CD4-positive, alpha-beta T cell treated with Interferon gamma for 1 hour (primary cell): Measurements from ENCODE around the gene KRTAP10-9.
"Not testable (repeated sequence)": the region's sequence is repeated elsewhere in the genome, so short reads cannot be mapped to it uniquely, and the experiment has no call there.

ENCODE experiments used
- DNase-seq: peaks from one replicate; pipeline ENCODE4 v3.0.0-alpha.2; 2020

Gene KRTAP10-9, protein sequence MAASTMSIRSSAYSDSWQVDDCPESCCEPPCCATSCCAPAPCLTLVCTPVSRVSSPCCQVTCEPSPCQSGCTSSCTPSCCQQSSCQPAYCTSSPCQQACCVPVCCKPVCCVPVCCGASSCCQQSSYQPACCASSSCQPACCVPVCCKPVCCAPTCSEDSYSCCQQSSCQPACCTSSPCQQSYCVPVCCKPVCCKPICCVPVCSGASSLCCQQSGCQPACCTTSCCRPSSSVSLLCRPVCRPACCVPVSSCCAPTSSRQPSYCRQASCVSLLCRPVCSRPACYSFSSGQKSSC

DNA sequence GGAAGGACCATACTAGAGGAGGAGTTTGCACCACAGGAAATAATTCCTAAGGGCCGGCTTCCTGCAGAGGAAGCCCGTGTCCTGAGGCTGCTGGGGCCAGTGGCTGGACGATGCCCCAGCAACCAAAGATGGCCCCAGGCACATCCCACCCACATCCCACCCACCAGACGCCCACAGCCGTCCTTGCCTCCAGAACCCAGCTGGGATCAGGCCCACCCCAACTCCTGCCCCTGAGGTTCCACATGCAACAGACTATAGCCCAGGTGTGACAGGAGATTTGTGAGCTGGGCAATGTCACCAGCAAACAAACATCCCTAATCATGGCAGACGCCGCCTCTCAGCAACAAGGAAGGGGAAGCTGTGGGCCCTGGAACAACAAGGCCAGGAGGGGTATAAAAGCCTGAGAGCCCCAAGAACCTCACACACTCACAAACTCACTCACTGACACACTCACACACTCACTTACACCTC lies at the start of gene KRTAP10-9:
Gene KRTAP10-9, plus strand, starts transcription at position 421 of the 471 bp plus-strand sequence. CDS start 79 bp downstream, outside the sequence.
- DNase-seq, result no peak

GRCh38 chr21:44578371-44579055 lies 48.4 kb upstream of the KRTAP10-9 start:
- DNase-seq, result no peak

DNA sequence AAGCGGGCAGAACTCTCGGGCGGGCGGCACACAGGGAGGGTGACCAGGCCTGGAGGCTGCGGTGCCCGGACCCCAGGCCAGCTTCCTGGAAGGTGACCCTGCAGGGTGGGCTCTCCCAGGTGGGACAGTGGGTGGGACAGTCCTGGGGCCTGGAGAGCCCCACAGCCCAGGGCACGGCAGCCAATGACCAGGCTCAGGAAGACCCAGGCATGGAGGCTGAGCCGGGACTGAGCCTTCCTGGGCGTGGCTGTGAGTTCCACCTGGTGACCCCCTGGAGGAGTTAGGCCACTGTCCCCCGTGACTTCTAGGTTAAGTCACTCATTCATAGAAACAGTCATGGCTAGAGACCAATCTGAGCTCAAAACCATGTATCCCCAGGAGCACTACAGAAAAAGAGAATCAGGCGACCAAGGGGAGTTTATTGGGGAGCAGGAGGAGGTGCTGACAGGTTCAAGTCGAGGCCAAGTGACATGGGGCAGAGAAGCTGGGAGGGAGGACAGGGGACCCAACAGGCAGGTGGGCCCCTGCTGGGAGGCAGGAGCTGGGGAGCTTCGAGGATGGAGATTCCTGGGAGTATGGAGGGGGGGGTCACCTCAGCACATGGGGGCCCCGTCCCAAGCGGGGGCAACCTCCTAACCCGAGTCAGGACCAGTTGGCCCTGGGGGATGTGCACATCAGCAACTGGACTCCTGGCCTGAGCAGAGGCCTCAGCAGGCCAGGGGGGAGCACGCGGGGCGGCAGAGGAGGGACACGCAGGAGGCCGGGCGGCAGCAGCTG lies 47.6 kb upstream of the KRTAP10-9 start:
- no peak for DNase-seq

- DNase-seq, result no peak
These were observed 47.1 kb upstream of the KRTAP10-9 start for GRCh38 chr21:44579833-44580144.

- DNase-seq, result not testable (repeated sequence)
These were observed 46.6 kb upstream of the KRTAP10-9 start, which contains the start of gene KRTAP10-5 for GRCh38 chr21:44580231-44580821. TSS of gene KRTAP10-5 (minus strand) at chr21:44580604. CDS start at chr21:44580578, 26 bp downstream.

DNA sequence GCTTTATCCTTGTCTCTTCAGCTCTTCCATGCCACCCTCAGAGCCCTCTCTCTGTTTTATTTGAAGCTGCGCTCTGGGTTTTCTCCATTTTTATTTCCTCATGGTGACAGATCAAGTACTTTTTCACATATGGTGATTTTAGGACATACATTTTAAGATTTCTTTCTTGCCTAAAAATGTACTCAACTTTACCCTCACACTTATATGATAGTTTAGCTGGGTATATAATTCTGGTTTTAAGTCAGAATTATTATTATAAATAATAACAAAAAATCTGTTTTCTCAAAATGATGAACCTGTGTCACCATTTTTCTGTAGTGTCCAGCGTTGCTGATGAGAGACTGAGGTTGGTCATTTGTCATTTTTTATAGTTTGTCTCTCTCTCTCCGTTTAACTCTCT lies 45.7 kb upstream of the KRTAP10-9 start:
- no peak for DNase-seq

DNA sequence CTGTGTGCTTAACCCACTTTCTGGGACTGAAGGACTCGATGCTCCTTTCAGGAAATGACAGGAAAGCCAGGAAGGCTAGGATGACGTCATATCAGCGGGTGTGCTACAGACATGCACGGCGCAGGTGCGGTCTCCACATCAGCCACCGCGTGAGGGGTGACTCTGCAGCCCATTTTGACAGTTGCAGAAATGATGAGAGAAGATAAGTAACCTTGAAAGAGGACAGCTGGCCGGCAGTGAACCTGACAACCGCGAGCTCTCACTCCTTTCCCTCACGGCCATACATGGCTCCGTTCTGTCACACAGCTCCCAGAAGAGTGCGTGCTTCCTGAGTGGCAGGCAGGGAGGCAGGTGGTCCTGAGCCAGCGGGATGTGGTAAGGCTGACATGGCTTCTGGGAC lies 44.8 kb upstream of the KRTAP10-9 start:
- no peak for DNase-seq

DNA sequence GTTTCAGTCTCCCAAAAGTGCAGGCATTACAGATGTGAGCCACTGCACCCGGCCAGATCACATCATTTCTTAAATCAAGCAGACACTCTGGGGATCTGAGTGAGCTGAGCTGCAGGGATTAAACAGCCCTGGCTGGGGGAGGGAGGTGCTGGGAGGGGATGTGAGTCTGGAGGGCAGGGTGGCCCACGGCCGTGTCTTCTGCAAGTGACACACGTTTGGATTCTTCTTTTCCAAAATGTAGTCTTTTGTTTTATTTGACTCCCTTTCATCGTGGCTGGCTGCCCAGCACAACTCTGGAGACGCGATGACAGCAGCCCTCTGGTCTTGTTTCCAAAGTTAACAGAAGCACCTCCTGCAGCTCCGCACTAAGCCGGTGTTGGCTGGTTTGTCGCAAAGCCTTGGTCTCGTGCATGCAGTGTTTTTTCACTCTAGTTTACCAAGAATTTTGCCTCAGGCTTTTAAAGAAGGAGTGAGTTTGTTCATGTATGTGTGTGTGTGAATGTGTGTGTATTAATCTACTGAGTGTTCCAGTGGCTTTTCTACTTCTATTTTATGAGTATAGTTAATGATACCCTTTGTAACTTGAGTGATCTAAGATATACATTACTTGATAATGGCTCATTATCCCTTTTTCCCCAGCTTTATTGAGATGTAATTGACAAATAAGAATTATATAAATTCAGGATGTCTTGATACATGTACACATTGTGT lies 43.6 kb upstream of the KRTAP10-9 start:
- no peak for DNase-seq

DNA sequence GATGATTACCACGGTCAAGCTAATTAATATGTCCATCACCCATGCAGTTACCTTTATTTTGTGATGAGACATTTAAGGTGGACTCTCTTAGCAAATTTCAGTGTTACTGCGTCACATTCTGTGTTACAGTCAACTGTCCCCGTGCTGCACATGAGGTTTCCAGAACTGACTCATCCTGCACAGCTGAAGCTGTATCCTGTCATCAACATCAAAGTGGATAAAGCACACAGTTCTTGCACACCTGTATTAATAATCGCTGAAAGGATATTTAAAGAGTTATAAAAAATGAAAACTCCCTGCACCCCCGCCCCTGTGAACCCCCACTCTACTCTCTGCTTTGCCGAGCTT lies 43.1 kb upstream of the KRTAP10-9 start:
- DNase-seq, result no peak

DNA sequence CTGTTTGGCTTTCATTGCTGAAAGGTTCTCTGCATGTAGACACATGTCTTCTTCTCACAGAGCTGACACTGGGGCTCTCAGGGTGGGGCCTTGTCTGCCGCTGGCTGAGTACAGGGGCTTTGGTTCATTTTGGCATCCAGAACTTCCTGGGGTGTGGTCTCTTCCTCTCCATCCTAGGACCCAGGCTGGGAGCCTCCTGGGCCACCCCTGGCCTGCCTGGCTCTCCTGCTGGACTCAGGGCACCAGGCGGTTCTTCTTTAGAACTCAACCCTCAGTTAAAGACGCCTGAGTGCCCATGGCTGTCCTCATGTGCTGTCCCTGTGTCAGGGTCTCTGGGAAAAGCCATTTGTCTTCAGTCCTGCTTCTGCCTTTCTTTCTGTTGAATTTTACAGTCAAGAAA lies 41.0 kb upstream of the KRTAP10-9 start:
- no peak for DNase-seq

DNA sequence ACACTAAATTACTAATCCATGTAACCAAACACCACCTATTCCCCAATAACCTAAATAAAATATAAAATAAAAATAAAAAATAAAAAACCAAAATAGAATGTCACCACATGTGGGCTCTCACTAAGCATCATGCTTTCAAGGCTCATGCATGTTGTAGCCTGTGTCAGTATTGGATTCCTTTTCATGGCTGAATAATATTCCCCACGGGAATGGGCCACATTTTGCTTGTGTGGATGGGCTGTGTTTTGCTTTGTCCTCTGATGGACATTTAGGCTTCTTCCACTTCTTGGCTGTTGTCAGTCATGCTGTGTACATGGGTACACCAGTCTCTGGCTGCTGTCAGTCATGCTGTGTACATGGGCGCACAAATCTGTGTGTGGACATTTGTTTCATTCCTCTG lies 37.8 kb upstream of the KRTAP10-9 start:
- DNase-seq, result no peak

- no peak for DNase-seq
These were observed 37.1 kb upstream of the KRTAP10-9 start for GRCh38 chr21:44589586-44590305.

DNA sequence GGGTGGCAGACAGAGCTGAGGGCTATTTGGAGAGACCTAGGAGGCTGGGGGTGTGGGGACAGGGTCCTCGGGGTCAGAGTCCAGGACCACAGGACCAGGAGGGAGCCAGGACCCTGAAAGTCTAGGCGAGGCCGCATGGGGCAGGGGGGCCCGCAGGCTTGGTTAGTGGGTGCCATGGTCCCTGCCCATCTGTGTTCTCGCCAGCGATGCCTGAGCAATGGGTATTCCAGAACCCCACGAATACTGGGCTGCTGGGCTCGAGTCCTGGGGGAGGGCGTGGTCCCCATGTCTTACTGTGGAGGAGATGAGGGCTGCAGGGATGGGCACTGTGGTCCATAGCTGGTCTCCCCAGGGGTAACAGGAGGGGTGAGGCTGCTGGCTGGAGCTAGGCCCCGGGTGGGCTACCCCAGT lies 36.6 kb upstream of the KRTAP10-9 start:
- no peak for DNase-seq

GRCh38 chr21:44590897-44591800 lies 35.7 kb upstream of the KRTAP10-9 start:
- not testable (repeated sequence) for DNase-seq

- DNase-seq, result not testable (repeated sequence)
These were observed 35.1 kb upstream of the KRTAP10-9 start for GRCh38 chr21:44591801-44592130.

DNA sequence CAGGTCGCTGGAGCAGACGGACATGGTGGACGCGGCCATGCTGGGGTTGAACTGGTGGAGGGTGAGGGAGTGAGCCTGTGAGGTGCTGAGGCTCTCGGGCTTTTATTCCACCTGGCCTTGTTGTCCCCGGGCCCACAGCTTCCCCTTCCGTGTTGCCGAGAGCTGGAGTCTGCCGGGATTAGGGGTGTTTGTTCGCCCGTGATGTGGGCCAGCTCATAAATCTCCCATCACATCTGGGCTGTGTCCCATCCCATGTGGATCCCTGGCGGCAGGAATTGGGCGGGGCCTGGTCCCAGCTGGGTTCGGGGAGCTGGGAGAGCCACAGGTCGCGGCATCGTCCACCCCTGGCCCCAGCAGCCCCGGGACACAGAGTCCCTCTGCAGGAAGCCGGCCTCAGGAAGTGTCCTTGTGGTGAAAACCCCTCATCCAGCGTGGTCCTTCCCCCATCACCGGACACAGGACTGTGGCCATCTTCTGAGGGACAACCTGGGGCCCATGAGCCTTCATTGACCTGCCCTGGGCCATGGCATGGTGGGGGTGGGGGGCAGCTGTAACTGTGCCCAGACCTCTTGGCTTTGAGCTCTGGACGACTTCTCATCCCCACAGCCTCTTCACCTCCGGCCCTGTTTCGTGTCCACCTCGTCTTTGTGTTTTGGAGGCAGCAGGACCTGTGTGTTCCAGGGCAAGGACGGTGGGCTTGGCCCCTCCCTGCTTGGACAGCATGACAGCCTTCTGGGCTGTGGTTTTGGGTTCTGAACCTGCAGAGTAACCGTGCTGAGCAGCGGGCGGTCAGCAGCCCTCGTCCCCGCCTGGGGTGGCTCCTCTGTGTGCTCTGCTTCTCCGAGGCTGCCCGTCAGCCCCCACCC lies 34.2 kb upstream of the KRTAP10-9 start, which contains the start of gene KRTAP10-6:
Gene KRTAP10-6, minus strand, starts transcription at position 60 of the 866 bp plus-strand sequence. Its CDS starts 21 bp downstream, at position 39.
- no peak for DNase-seq

DNA sequence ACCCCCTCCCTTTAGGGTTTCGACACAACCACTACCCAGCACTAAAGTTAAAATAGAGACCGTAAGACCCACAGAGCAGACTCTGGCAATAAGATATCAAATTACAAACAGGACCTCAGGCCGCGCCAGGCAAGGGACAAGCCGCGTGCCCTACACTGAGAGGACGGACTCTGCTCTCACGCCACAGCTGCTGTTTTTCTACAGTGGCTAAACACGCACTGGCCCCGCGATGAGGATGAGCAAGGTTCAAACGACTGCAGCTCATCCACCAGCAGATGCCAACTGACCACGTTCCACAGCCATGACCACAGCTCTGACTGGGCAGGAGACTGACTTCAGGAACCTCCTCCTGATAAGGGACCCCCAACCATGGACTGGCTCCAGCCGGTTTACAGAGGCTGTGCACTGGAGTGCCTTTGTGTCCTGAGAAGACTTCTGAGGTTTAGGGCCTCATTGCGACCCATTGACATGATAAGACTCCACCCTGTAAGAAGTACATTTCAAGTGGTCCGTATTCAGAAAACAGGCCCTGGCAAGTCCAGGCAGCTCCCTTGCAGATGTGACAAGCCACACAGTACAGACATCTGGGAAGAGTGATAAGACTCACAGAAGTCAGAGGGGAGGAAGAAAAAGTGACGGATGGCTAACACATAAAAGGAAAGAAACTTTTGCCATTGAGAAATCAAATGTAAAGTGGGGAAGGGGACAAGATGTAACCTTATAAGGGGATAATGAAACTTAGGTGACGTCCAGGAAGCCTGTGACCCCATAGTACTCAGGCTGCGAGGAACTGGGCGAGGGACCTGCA lies 33.1 kb upstream of the KRTAP10-9 start:
- no peak for DNase-seq

DNA sequence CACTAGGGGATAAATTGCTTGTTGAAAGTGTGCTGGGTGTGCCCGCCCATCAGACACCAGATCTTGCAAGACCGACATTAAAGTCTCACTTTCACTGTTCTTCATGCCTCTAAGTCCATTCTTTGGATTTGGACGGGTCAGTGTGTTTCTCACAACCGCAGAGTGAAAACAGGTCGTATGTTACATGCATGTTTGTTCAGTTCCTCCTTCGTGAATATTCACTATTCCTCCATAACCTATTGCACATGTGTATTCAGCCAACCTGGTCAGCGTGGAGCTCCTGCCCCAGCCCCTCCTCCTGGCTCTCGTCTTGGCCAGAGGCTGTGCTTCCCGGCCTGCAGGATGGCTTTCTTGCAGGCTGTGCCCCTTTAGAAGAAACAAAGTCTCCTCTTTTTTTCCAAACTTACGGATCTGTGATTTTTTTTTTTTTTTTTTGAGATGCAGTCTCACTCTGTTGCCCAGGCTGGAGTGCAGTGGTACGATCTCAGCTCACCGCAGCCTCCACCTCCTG lies 32.4 kb upstream of the KRTAP10-9 start:
- DNase-seq, result no peak

- no peak for DNase-seq
These were observed 31.4 kb upstream of the KRTAP10-9 start for GRCh38 chr21:44595524-44595923.
